Kidney capillary endothelial cell (primary cell): ENCODE data around the gene GHRHR.

Experiments
- DNase-seq: peaks from one replicate; pipeline ENCODE4 v3.0.0-alpha.2; 2018; ENCODE audit warnings: low spot score

The GHRHR gene

DNA sequence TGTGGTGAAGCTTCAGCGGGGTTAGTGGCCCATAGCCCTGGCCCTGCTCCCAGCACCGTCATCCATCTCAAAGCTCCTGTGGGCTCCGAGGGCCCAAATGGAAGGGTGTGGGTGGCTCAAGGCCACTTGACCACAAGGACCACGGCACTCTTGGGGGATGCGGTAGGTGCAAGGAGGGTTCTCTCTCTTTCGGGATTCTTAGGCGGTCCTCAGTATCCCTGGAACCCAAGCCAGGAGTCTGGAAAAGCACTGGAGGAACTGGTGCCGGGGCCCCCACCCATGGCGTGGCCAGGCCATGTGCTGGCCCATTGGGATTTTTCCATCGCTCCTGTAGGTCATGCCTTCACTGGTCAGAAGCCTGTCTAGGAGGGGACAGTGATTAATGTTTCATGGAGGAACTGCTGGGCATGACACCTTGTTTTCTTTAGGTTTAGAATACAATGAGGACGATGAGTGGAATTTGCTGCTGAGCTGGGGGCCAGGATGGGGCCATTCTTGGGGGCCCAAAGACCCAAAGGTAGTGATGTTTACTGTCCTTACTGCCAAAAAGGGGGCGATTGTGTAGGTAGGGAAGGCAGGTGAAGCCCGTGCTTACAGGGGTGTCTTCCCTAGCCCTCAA is 35.4 kb upstream of the GHRHR start:
- DNase-seq: no peak

DNA sequence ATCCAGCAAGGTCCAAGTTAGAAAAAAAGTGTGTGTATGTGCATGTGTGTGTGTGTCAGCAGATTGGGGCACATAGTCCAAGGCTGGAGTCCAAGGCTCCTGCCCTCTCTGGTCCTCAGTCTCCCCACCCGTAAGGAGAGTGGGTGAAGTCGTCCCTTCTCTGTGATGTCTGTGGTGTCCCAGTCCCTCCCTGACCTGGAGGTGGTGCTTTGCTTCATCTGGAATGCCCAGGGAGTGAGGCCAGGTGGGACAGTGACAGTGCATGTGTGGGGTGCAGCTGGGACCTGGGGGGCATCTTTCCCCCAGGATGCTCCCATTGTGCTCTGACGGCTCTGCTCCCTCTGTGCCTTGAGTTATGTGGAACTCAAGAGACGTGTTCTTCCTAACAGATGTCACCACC is 34.1 kb upstream of the GHRHR start:
- no peak for DNase-seq

DNA sequence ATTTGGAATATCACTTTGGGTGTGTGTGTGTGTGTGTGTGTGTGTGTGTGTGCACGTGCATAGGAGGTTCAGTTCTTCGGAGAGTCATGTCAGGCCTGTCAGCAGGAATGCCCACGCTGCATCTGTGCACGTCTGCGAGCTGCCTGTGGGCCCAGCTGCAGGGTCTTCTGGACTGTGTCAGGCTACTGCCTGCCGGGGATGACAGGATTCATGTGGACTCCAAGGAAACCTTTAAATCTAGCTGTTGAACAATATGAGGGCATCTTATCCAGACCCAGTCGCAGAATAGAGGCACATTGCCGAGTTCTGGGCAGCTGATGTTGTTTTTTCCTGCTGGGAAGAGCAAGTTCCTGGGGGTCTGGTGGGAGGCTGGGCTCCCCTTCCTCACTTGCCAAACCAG is 33.1 kb upstream of the GHRHR start:
- no peak for DNase-seq

DNA sequence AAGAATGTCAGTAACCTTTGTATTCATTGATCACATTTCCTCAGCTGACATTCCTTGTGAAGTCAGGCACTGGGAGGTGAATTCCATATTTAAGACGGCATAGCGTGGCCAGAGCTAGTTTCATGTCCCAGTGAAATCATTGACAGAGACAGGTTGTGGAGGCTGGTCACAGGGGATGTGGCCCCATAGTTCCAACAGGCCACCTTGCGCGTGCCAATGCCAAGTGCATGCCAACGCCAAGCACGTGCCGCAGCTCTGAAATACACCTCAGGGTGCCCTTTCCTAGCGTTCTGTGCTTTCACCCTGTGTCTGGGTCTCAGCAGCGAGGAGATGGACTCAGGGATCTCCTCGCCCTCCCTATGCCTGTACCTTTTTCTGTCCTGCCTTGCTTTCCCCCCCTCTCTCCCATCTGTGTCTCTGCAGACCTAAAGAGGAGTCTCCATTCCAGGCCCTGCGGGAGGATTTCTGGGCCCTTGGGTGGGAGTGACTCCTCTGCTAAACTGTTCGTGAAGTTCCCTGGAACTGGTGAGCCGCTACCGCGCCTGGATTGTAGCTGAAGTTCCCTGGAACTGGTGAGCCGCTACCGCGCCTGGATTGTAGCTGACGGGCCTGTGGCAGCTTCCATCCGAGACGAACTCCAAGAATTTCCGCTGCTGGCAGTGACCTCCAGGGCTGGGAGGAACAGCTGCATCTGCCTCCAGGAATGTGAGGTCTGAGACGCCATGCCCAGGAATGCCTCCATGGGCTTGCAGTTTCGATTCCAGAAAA is 32.4 kb upstream of the GHRHR start:
- no peak for DNase-seq

DNA sequence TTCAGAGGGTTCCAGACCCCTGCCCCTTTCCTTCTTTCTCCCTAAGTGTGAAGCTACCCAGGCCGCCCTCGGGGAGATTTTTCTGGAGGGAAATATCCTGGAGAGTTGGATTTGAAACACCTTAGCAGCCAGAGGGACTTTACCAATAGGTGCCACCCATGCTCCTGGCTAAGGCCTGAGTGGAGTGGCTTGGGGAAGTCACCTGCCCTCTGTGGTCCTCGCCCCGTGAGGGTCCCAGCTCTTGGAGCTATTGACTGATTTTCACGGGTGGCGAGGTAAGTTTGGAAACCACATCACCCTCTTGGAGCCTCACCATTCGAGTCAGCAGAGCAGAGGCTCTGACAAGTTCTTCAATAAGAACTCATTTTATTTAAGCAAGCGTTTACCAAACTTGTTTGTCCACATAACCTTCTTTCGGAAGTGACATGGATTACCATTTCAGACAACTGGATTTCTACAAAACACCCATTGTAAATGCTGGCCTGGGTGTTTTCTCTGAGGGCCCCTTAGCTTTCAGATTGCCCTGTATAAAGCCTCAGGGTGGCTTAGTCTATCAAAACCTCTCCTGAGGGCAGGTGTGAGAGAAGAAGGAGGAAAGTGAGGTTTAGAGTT is 31.7 kb upstream of the GHRHR start:
- no peak for DNase-seq

DNA sequence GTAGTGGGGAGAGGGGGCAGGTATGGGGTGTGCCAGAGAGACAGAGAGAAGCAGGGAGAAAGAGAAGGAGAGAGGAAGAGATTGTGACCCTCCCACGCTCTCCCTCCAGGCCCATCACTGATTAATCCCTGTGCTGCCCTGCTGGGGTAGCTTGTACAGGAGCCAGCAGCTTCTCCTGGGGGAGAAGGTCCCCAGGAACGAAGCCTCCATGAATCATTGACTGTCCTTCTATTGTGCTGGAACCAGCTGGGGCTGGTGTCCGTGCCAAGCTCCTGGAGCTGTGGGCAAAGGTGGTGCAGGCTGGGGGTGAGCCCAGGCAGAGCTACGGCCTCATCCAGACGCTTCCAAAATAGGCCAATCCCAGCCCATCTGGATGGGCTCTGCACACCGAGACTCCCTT is 31.2 kb upstream of the GHRHR start:
- no peak for DNase-seq

DNA sequence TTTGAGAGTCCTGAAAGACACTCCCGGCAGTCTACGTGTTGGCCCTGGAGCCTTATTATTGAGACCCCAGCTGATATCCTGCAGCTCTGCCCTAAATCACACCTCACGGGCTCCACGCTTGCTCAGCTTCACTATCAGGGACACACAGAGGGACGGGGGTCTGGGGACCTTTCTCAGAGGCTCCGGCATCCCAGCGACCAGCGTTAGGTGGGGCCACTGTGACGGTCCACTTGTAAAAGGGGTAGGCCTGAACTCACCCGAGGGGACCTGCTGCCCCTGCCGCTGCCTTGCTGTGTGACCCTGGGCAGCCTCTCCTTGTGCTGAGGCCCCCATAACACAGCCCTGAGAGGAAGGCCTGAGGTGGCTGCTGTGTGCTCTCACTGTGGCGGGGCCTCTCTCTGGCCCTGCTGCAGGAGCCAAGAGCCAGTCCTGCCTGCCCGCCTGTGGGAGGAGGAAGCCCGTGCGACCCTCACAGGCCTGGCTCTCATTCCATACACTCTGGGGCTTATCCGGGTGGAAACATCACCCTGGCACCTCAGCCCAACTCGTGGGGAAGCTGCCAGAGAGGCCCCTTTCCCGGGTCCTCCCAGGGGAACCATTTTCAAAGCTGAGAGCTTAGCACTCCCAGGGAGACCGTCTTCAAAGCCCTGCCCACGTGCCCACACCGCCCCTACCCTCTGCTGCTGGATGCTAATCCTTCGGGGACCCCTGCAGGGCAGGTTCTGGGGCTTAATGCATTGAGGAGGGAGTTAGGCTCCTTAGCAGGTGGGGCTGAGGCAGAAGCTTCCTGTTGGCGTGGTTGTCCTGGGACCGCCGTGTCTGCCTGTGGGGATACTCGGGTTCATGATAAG is 30.4 kb upstream of the GHRHR start:
- no peak for DNase-seq

DNA sequence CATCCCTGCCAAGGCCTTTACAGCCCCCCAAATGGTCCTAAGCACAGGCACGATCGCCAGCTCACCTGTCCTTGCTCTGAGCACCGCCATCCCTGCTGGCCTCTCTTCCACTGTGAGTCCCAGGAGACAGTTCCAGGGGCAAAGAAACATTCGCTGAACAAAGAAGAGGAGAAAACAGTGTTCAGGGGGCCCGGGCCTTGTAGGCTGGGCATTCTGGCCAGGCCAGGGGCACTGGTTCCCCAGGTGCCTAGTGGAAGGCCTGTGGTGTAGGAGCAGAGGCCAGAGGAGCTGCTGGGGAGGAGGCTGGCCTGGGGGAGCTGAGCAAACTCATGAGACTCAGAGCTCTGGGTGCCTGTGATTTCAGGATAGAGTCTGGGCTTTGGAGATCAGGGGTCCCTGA is 29.5 kb upstream of the GHRHR start:
- no peak for DNase-seq

DNA sequence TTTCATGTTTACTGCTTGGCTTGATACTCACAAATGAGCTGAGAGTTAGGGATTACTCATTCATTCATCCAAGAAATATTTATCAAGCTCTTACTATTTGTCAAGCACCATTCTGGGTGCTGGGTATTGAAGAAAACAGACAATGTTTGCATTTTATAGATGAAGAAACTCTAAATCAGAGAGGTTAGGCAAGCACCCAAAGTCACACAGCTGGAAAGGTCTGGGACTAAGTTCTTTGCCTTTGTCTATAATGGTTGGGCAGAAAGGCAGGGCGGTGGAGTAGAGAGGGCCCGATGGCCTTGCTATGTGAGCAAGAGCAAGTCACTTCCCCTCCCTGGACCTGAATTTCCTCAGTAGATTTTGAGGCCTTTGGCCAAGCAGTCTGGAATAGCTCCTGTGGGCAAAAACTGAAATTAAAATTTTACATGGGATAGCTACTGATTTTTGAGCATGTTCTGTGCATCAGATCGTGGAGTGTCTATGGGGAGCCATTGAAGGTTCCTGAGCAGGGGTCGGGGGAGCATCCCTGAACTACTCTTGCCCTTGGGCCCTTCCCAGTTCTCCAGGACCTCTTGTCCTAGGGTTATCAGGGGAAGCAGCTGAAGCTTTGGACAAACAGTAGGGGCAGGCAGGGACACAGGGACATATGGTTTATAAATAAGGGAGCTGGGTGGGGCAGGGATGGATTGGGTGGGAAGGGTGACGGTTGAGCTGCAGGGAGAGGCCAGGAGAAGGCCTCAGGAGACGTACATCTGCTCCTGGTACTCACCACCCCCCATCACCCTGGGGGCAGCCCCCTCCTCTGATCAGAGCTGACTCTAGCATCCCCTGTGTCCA is 28.8 kb upstream of the GHRHR start:
- DNase-seq: no peak

DNA sequence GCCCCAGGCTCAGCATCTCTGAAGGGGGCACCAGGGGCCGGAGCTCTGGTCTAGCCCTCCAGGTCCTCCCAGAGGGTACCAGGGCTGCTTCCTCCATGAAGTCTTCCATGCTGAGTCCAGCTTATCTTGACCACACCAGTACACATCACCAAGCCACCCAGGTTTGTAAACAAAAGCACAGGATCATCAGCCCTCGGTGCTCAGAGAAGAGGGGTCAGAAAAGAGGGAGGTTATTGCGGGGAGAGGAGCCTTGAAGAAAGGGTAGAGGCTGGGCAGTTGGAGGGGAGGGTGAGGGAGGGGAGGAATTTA is 28.2 kb upstream of the GHRHR start:
- DNase-seq: no peak

DNA sequence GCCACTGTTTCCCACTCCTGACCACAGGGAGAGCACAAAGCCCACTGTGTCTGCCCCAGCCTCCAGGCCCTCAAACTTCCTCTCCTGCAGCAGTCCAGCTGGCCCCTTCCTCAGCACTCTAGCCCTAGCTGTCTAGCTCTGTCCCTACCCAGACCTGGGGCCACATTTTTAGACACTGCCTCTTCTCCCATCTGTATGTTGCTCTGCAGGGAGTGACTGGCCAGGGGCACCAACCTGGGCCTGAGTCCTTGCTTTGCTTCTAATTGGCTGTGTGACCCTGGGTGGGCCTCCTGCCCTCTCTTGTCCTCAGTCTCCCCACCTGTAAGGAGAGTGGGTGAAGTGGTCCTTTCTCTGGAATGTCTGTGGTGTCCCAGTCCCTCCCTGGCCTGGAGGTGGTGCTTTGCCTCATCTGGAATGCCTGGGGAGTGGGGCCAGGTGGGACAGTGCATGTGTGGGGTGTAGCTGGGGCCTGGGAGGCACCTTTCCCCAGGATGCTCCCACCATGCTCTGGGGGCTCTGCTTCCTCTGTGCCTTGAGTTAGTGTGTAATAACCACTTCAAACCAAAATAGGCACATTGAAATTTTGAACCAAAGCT is 27.0 kb upstream of the GHRHR start:
- no peak for DNase-seq

DNA sequence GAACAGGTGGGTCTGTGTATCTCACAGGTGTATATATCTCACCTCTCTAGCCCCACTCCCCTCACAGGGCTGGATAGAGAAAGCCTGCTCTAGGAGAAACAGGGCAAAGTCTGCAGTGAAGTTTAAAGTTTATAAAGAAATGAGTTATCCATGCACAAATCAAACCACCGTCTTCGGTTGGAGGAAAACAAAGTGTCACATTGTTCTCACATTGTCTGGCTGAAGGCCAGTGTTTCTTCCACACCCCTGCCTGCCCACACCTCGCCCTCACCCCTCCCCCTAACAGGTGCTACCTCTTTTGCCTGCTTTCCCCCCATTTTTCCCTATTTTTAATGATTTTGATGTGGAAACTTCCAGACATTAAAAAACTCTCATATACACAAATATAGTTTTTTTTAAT is 26.3 kb upstream of the GHRHR start:
- no peak for DNase-seq

DNA sequence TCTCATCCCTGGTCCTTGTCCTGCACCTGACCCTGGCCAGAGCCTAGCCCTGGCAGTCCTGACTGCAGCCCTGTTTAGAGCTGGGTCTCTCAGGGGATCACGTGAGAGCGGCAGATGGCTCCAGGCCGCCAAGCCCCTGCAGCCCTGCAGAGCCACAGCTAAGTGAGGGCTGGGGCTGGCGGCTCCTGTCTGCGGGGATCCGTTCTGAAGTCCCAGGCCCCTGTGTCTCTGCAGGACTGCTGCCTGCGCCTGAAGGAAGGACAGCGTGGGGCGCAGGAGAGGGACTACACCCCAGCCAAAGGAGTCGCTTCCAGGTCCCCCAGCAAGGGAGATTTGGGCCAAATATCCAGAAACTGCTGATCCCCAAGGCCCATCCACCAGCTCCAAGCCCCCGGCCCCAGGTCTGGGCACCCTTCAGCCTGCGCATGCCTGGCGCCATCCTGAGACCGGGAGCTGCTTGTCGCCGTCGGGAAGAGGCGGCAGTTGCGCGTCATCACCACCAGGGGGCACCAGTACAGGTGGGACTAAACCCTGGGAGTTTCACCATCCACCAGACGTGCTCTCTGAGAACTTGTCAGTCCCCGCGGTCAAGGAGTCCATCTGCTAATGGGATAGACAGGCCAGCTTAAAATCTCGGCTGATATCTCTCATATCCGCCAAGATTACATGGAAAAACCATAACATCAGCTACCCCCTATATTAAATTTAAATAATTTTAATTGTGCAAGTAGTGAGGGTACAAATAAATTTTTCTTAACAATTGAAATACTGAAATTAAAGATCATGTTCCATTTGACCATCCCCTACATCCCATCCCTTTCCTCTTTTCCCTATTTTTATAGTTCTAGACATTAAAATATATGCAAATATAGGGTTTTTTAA is 25.1 kb upstream of the GHRHR start:
- DNase-seq: peak; percentile 50

DNA sequence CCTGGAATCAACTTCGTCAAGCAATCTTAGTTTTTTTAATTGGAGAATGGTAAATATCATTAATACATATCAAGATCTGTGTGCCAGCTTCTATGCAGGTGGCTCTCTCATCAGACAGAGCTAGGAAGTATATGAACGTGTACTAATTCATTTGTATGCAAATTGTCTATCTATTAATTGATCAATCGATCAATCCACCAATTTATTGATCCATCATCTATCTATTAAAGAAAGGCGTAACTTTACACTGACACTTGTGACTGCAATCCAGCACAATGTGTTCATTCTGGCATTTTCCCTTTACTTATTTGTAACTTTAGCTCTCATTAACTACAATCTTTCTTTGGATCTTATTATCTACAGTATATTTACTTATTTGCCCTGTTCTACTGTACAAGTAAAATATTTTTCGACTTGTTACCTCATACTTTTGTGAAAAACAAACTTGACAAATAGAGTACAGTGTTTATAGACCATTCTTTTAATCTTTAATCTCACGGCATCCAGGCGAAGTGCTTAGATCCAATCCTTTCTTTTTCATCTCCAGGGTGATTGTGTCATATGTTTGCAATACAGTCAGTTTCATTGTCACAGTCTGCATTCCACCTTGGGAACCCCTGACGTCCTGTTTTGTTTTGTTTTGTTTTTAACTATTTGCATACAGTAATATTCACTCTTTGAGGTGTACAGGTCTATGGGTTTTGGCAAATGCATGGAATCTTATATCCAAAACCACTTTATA is 22.0 kb upstream of the GHRHR start:
- DNase-seq: no peak

DNA sequence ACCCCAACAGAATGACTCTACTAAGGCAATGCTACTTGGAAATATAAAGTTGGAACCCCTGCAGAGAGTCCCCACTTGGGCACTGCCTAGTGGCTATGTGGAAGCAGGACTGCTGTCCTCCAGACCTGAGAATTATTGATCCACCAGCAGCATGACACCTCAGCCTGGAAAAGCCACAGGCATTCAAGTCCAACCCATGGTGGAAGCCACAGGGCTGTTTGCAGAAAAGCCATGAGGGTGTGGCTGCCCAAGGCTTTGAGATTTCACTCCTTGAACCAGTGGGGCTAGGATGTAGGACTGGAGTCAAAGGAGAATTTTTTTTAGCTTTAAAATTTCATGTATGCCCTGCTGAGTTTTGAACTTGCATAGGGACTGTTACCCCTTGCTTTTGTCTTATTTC is 13.6 kb upstream of the GHRHR start:
- DNase-seq: no peak

DNA sequence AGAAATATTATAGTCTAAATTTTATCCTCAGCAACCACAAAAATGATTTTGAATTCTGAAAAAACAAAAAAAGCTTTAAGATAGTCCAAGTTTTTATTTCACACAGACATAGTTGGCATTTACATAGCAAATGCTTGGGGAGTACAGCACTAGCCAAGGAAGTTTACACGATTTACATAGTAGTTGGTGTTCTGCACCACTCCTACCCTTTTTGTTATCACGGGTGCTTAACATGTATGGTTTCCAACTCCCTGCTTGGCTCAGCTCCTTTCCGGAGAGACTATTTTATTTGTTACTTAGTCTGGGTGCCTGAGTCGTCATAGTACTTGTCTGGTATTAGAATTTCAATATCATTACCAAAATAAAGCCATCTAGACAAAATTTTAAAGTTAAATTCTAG is 8.8 kb upstream of the GHRHR start:
- no peak for DNase-seq

DNA sequence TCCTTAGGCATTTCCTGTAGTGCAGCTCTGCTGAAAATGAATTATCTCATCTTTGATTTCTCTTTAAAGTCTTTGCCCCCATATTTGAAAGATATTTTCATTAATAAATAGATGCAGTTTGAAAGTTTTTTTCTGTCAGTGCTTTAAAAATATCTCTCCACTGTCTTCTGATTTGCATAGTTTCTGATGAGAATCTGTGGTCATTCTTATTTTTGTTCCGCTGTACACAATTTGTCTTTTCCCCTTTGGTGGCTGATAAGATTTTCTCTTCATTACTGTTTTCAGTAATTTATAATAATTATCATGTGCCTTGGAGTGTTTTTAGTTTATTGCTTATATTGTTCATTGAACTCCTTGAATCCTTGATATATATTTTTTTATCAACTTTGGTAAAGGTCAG is 7.0 kb upstream of the GHRHR start:
- no peak for DNase-seq

DNA sequence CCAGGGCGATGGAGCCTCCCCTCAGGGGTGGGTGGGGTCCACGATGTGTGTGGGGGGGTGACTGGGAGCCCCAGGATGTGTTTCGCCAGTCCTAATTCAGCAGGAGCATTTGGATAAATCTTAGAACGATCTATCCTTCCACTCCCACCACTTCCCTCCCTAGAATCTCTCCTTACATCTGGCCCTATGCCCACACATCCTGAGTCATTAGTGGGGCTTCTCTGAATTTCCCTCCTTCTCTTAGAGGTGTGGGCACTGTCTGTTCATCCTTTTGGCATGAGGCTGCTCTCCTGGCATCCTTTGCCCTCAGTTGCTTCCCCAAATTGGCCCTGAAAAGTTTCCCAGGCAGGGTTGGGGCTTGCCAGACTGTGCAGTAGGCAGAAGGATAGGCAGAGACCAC is 1.6 kb downstream of the GHRHR start:
- no peak for DNase-seq

DNA sequence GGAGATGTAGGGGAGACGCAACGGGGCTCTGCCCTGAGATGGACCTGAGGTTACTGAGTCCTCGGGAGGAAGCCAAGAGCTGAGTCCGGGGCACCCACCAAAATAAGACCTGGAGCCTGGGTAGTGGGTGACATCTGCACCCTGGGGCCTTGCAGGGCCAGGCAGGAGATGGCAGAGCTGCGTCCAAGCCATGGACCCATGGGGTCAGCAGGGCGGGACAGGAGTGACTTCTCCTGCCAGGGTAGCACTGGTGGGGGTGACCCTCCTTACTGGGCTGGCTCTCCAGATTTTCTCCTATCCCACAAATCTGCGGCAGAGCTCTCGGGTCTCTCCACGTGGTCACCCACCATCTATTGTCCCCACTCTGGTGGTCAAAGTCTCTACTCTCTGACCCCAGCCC is 2.1 kb downstream of the GHRHR start:
- no peak for DNase-seq

DNA sequence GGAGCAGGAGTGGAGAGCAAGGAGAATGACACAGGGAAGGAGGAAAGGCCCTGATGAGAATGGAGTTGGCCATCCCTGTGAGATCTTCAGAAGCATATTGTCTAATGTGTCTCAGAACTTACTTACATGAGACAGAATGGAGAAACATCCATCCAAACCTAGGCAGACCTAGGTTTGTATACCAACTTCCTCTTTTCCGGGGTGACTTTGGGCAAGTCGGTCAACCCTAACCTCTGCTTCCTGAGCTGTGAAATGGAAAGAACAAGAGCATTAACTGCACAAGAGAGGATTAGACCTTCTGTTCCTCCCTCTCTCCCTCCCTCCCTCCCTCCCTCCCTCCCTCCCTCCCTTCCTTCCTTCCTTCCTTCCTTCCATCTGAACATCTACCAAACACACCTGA is 4.5 kb downstream of the GHRHR start:
- no peak for DNase-seq
